K562 (cell line): ENCODE results near the gene FIBP. TPM values are rescaled to one million over a fixed set of nuclear protein-coding genes. Genes with fewer than 3 reads are reported as not detected.
A peak's percentile ranks its signal among the peaks of the same experiment; 100 is the strongest.

ENCODE experiments used
- CBX2 ChIP-seq: fragments of 200-600 bp; sonication (generic); IDR thresholded peaks from one replicate; pipeline ENCODE4 v1.6.1; 2012; ENCODE audit warnings: mild to moderate bottlenecking, low read length, inconsistent platforms; ENCODE audit not compliant: insufficient read depth, poor library complexity, severe bottlenecking
- HDAC3 ChIP-seq: fragments of 450-650 bp; IDR thresholded peaks from 2 replicates; pipeline ENCODE4 v1.6.1; 2018; ENCODE audit warnings: borderline replicate concordance, mild to moderate bottlenecking, moderate library complexity; ENCODE audit not compliant: partially characterized antibody
- KLF13 ChIP-seq: fragments of 450-650 bp; IDR thresholded peaks from 2 replicates; pipeline ENCODE4 v1.6.1; 2016; ENCODE audit warnings: missing genetic modification characterization, low read depth, mild to moderate bottlenecking, missing compliant biosample characterization, moderate library complexity, borderline replicate concordance
- NFIX ChIP-seq: fragments of 250-450 bp; sonication (Bioruptor Pico); IDR thresholded peaks from 2 replicates; pipeline ENCODE4 v1.4.0; 2020; ENCODE audit warnings: low read depth, mild to moderate bottlenecking, moderate library complexity
- POLR2H ChIP-seq: IDR thresholded peaks from 2 replicates; pipeline ENCODE4 v1.6.1; 2016; ENCODE audit warnings: missing genetic modification characterization, low read depth, mild to moderate bottlenecking, control low read depth, missing compliant biosample characterization, moderate library complexity
- XRCC5 ChIP-seq: fragments of 200-400 bp; formaldehyde crosslinking; IDR thresholded peaks from 2 replicates; pipeline ENCODE4 v1.6.1; 2017; ENCODE audit warnings: low read depth, mild to moderate bottlenecking, low read length
- ZFP30 ChIP-seq: fragments of 250-450 bp; sonication (Bioruptor Pico); IDR thresholded peaks from 2 replicates; pipeline ENCODE4 v1.8.0; 2022; ENCODE audit warnings: moderate library complexity, mild to moderate bottlenecking, inconsistent platforms, borderline replicate concordance
- ZNF124 ChIP-seq: sonication (generic); formaldehyde crosslinking; IDR thresholded peaks from 2 replicates; pipeline ENCODE4 v1.8.1; 2022; ENCODE audit warnings: missing genetic modification reagents
- ZNF274 ChIP-seq: IDR thresholded peaks from 2 replicates; pipeline ENCODE4 v1.6.1; 2011; ENCODE audit warnings: low read depth, mild to moderate bottlenecking, low read length, moderate library complexity, borderline replicate concordance
- ZNF311 ChIP-seq: fragments of 250-450 bp; sonication (Bioruptor Pico); IDR thresholded peaks from 2 replicates; pipeline ENCODE4 v1.4.0; 2020; ENCODE audit warnings: mild to moderate bottlenecking, moderate library complexity
- ZNF436 ChIP-seq: fragments of 250-450, 450-650 bp; sonication (Bioruptor Pico); formaldehyde crosslinking; IDR thresholded peaks from 2 replicates; pipeline ENCODE4 v1.7.0; 2020; ENCODE audit warnings: mild to moderate bottlenecking
- ZNF586 ChIP-seq: fragments of 450-650 bp; formaldehyde crosslinking; conservative IDR thresholded peaks from 2 replicates; pipeline ENCODE4 v1.4.0; 2020; ENCODE audit warnings: mild to moderate bottlenecking, moderate library complexity
- ZNF589 ChIP-seq: fragments of 200-800 bp; sonication (Bioruptor generic); IDR thresholded peaks from 2 replicates; pipeline ENCODE4 v1.6.1; 2016; ENCODE audit warnings: low read depth, missing genetic modification characterization, missing compliant biosample characterization
- ZZZ3 ChIP-seq: fragments of 450-650 bp; IDR thresholded peaks from 2 replicates; pipeline ENCODE4 v1.6.1; 2016; ENCODE audit warnings: antibody characterized with exemption, mild to moderate bottlenecking, moderate library complexity
- polyA plus RNA-seq, 8 experiments: library from polyadenylated mRNA; depleted of rRNA in 4 of 8; stranded (reverse) in 5 of 8; unstranded in 3 of 8; fragments of >200 nt; fragmentation: Nextera tagmentation in 2 of 8; fragmentation: Illumina TruSeq in 1 of 8; extraction: Ambion mirVana in 2 of 8; extraction: Trizol in 1 of 8; gene quantifications; 2 replicates each; pipeline versions ENCODE4 v1.2.1 to v1.2.3, GENCODE V29; 2011 to 2014; ENCODE audit warnings: inconsistent platforms in 1 of 8, missing spikeins in 1 of 8
- total RNA-seq, 7 experiments: library from RNA; depleted of rRNA in 6 of 7; stranded (reverse); fragments of >200 nt in 6 of 7; fragmentation: Illumina TruSeq in 2 of 7; extraction: Trizol in 2 of 7; gene quantifications; 2 replicates each; pipeline versions ENCODE4 v1.2.1 to v1.2.3, GENCODE V29; 2011 to 2021; ENCODE audit warnings: low replicate concordance in 1 of 7
- TF ChIP-seq, protein P1 (sequence below): IDR thresholded peaks from 2 replicates; pipeline ENCODE4 v1.6.1; 2014; ENCODE audit warnings: antibody characterized with exemption
- TF ChIP-seq, protein P2 (sequence below): fragments of 450-650 bp; IDR thresholded peaks from 2 replicates; pipeline ENCODE4 v1.6.1; 2014; ENCODE audit warnings: low read depth, mild to moderate bottlenecking, moderate library complexity, borderline replicate concordance
- TF ChIP-seq, protein P3 (sequence below): fragments of 450-650 bp; IDR thresholded peaks from 2 replicates; pipeline ENCODE4 v1.6.1; 2017; ENCODE audit warnings: antibody characterized with exemption
- TF ChIP-seq, protein P4 (sequence below): sonication (generic); formaldehyde crosslinking; IDR thresholded peaks from 2 replicates; pipeline ENCODE4 v1.8.0; 2022; ENCODE audit warnings: mild to moderate bottlenecking, missing genetic modification reagents
- TF ChIP-seq, protein P5 (sequence below): sonication (generic); formaldehyde crosslinking; IDR thresholded peaks from 2 replicates; pipeline ENCODE4 v1.8.0; 2022; ENCODE audit warnings: mild to moderate bottlenecking, missing genetic modification reagents
- TF ChIP-seq, protein P6 (sequence below): sonication (generic); formaldehyde crosslinking; IDR thresholded peaks from 2 replicates; pipeline ENCODE4 v1.9.0; 2022; ENCODE audit warnings: mild to moderate bottlenecking, missing genetic modification reagents

The FIBP gene
- total and polyA plus RNA-seq, 9 of the 15 experiments (the other 6 are each of a cell fraction or from before 2014, with no cell fraction given): 41.2 to 79.2 (median 48.6) TPM

DNA sequence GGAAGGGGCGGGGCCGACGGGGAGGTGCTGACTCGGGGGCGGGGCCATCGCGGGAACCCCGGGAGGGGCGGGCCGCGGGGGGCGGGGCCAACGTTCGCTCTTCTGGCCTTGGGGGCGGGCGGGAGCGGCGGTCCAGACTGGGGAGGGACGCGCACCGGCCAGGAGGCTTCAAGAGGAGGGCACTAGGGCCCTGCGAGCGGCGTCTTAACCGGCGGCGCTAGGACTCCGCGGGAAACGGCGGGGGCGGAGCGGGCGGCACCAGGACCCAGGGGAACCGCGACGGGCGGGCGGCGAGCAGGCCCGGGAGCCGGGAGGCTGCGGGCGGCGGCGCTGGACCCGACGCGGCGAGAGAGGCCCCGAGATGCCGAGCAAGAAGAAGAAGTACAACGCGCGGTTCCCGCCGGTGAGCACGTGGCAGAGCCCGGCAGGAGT, 30.9 kb upstream of the FIBP start, which contains the start of gene DRAP1 (continued):
- TF ChIP-seq, protein P1, sequence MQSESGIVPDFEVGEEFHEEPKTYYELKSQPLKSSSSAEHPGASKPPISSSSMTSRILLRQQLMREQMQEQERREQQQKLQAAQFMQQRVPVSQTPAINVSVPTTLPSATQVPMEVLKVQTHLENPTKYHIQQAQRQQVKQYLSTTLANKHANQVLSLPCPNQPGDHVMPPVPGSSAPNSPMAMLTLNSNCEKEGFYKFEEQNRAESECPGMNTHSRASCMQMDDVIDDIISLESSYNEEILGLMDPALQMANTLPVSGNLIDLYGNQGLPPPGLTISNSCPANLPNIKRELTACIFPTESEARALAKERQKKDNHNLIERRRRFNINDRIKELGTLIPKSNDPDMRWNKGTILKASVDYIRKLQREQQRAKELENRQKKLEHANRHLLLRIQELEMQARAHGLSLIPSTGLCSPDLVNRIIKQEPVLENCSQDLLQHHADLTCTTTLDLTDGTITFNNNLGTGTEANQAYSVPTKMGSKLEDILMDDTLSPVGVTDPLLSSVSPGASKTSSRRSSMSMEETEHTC: peak; percentile 51
- TF ChIP-seq ZNF124 (CRISPR knock-in tag) (no peak), ZNF436 (CRISPR knock-in tag) (0 out of 2 replicates have a peak, but pooled peaks have one; percentile 15), ZNF311 (CRISPR knock-in tag) (no peak), XRCC5 (peak; percentile 97), ZFP30 (CRISPR knock-in tag) (no peak), ZZZ3 (no peak), NFIX (CRISPR knock-in tag) (no peak), POLR2H (no peak; the same call in 1 of the 2 replicates), ZNF589 (CRISPR knock-in tag) (peak; percentile 57; the same call in 1 of the 2 replicates), KLF13 (tag) (peak; percentile 87), HDAC3 (no peak), ZNF274 (no peak), ZNF586 (CRISPR knock-in tag) (no peak), CBX2 (no peak)
- TF ChIP-seq, protein P2, sequence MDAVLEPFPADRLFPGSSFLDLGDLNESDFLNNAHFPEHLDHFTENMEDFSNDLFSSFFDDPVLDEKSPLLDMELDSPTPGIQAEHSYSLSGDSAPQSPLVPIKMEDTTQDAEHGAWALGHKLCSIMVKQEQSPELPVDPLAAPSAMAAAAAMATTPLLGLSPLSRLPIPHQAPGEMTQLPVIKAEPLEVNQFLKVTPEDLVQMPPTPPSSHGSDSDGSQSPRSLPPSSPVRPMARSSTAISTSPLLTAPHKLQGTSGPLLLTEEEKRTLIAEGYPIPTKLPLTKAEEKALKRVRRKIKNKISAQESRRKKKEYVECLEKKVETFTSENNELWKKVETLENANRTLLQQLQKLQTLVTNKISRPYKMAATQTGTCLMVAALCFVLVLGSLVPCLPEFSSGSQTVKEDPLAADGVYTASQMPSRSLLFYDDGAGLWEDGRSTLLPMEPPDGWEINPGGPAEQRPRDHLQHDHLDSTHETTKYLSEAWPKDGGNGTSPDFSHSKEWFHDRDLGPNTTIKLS: no peak
- TF ChIP-seq, protein P3, sequence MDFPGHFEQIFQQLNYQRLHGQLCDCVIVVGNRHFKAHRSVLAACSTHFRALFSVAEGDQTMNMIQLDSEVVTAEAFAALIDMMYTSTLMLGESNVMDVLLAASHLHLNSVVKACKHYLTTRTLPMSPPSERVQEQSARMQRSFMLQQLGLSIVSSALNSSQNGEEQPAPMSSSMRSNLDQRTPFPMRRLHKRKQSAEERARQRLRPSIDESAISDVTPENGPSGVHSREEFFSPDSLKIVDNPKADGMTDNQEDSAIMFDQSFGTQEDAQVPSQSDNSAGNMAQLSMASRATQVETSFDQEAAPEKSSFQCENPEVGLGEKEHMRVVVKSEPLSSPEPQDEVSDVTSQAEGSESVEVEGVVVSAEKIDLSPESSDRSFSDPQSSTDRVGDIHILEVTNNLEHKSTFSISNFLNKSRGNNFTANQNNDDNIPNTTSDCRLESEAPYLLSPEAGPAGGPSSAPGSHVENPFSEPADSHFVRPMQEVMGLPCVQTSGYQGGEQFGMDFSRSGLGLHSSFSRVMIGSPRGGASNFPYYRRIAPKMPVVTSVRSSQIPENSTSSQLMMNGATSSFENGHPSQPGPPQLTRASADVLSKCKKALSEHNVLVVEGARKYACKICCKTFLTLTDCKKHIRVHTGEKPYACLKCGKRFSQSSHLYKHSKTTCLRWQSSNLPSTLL: no peak
- TF ChIP-seq, protein P4, sequence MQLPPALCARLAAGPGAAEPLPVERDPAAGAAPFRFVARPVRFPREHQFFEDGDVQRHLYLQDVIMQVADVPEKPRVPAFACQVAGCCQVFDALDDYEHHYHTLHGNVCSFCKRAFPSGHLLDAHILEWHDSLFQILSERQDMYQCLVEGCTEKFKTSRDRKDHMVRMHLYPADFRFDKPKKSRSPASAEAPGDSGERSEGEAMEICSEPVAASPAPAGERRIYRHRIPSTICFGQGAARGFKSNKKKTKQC (CRISPR knock-in tag): peak; percentile 74; the same call in 1 of the 2 replicates
- TF ChIP-seq, protein P5, sequence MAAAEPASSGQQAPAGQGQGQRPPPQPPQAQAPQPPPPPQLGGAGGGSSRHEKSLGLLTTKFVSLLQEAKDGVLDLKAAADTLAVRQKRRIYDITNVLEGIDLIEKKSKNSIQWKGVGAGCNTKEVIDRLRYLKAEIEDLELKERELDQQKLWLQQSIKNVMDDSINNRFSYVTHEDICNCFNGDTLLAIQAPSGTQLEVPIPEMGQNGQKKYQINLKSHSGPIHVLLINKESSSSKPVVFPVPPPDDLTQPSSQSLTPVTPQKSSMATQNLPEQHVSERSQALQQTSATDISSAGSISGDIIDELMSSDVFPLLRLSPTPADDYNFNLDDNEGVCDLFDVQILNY: no peak
- TF ChIP-seq, protein P6, sequence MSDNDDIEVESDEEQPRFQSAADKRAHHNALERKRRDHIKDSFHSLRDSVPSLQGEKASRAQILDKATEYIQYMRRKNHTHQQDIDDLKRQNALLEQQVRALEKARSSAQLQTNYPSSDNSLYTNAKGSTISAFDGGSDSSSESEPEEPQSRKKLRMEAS (CRISPR knock-in tag): peak; percentile 58
